HepG2 (cell line): ENCODE results near the gene EIF6. TPM values are rescaled to one million over a fixed set of nuclear protein-coding genes. Genes with fewer than 3 reads are reported as not detected.

ENCODE experiments used
- ETS1 ChIP-seq: sonication (generic); formaldehyde crosslinking; IDR thresholded peaks from 2 replicates; pipeline ENCODE4 v1.4.0; 2020; ENCODE audit warnings: missing genetic modification reagents
- FOXO1 ChIP-seq: sonication (generic); formaldehyde crosslinking; IDR thresholded peaks from 2 replicates; pipeline ENCODE4 v1.4.0; 2020; ENCODE audit warnings: missing genetic modification reagents
- GMEB2 ChIP-seq: IDR thresholded peaks from 2 replicates; pipeline ENCODE4 v1.6.1; 2016; ENCODE audit warnings: missing biosample characterization, missing genetic modification reagents, low read depth
- HDAC6 ChIP-seq: fragments of 200-600 bp; sonication (generic); IDR thresholded peaks from 2 replicates; pipeline ENCODE4 v1.7.0; 2017; ENCODE audit warnings: mild to moderate bottlenecking, antibody characterized with exemption, low read length, low read depth
- MBD4 ChIP-seq: IDR thresholded peaks from 2 replicates; pipeline ENCODE4 v1.6.1; 2012; ENCODE audit warnings: low read length, inconsistent platforms, borderline replicate concordance
- MIXL1 ChIP-seq: IDR thresholded peaks from 2 replicates; pipeline ENCODE4 v1.6.1; 2016
- NAIF1 ChIP-seq: sonication (generic); formaldehyde crosslinking; IDR thresholded peaks from 2 replicates; pipeline ENCODE4 v1.5.0; 2020; ENCODE audit warnings: mild to moderate bottlenecking, missing genetic modification reagents, borderline replicate concordance
- NFATC3 ChIP-seq: sonication (generic); formaldehyde crosslinking; IDR thresholded peaks from 2 replicates; pipeline ENCODE4 v1.5.1; 2020; ENCODE audit warnings: mild to moderate bottlenecking, missing genetic modification reagents
- TBP ChIP-seq: sonication (generic); formaldehyde crosslinking; IDR thresholded peaks from 2 replicates; pipeline ENCODE4 v1.5.0; 2020; ENCODE audit warnings: missing genetic modification reagents
- ZBTB1 ChIP-seq: sonication (generic); formaldehyde crosslinking; IDR thresholded peaks from 2 replicates; pipeline ENCODE4 v1.4.0; 2020; ENCODE audit warnings: missing genetic modification reagents, borderline replicate concordance
- ZBTB2 ChIP-seq: sonication (generic); formaldehyde crosslinking; IDR thresholded peaks from 2 replicates; pipeline ENCODE4 v1.8.0; 2022; ENCODE audit warnings: low read depth, missing genetic modification reagents
- ZBTB46 ChIP-seq: sonication (generic); formaldehyde crosslinking; IDR thresholded peaks from 2 replicates; pipeline ENCODE4 v1.4.0; 2020; ENCODE audit warnings: mild to moderate bottlenecking, missing genetic modification reagents, borderline replicate concordance
- ZFP37 ChIP-seq: sonication (generic); formaldehyde crosslinking; IDR thresholded peaks from 2 replicates; pipeline ENCODE4 v1.4.0; 2020; ENCODE audit warnings: missing genetic modification reagents, borderline replicate concordance
- ZHX1 ChIP-seq: sonication (generic); formaldehyde crosslinking; IDR thresholded peaks from 2 replicates; pipeline ENCODE4 v1.8.1; 2022; ENCODE audit warnings: low read depth, mild to moderate bottlenecking, missing genetic modification reagents
- ZNF512B ChIP-seq: sonication (generic); formaldehyde crosslinking; IDR thresholded peaks from 2 replicates; pipeline ENCODE4 v1.5.1; 2020; ENCODE audit warnings: missing genetic modification reagents, mild to moderate bottlenecking, borderline replicate concordance
- ZNF619 ChIP-seq: sonication (generic); formaldehyde crosslinking; IDR thresholded peaks from 2 replicates; pipeline ENCODE4 v1.4.0; 2020; ENCODE audit warnings: mild to moderate bottlenecking, missing genetic modification reagents
- polyA plus RNA-seq, 8 experiments: library from polyadenylated mRNA; depleted of rRNA in 3 of 8; stranded (reverse) in 7 of 8; unstranded in 1 of 8; fragments of >200 nt; fragmentation: Illumina TruSeq in 4 of 8; extraction: Trizol in 4 of 8; gene quantifications; 2 replicates each; pipeline versions ENCODE4 v1.2.1 to v1.2.3, GENCODE V29; 2011 to 2016; ENCODE audit warnings: low read depth in 4 of 8, missing spikeins in 1 of 8, mixed read lengths in 1 of 8; ENCODE audit not compliant: insufficient read depth in 1 of 8
- total RNA-seq, 5 experiments: library from RNA; depleted of rRNA; stranded (reverse); fragments of >200 nt; fragmentation: Illumina TruSeq; extraction: Trizol; gene quantifications; 2 replicates each; pipeline ENCODE4 v1.2.3, GENCODE V29; 2016; ENCODE audit warnings: low read depth in 1 of 5

EIF6 gene
- total and polyA plus RNA-seq, 2 of the 13 experiments (the other 11 are each of a cell fraction or from before 2014, with no cell fraction given) = 462 to 466 TPM

- peak; percentile 16; the same call in 1 of the 2 replicates for TF ChIP-seq ZBTB46 (CRISPR knock-in tag)
- no peak for TF ChIP-seq NAIF1 (CRISPR knock-in tag)
- peak; percentile 100 for TF ChIP-seq MIXL1 (CRISPR knock-in tag)
- TF ChIP-seq ZNF512B (CRISPR knock-in tag) = peak; percentile 53; the same call in 1 of the 2 replicates
- peak; percentile 89 for TF ChIP-seq ZNF619 (CRISPR knock-in tag)
- TF ChIP-seq ETS1 (CRISPR knock-in tag) = no peak
- TF ChIP-seq MBD4 = no peak
- TF ChIP-seq NFATC3 (CRISPR knock-in tag) = 0 out of 2 replicates have a peak, but pooled peaks have one; percentile 43
- TF ChIP-seq TBP (CRISPR knock-in tag) = no peak
- TF ChIP-seq ZHX1 (CRISPR knock-in tag) = peak; percentile 94; the same call in 1 of the 2 replicates
- no peak for TF ChIP-seq HDAC6
- no peak for TF ChIP-seq ZBTB1
- peak; percentile 91 for TF ChIP-seq FOXO1 (CRISPR knock-in tag)
- TF ChIP-seq GMEB2 (CRISPR knock-in tag) = 0 out of 2 replicates have a peak, but pooled peaks have one; percentile 45
- 0 out of 2 replicates have a peak, but pooled peaks have one; percentile 43 for TF ChIP-seq ZBTB2
- TF ChIP-seq ZFP37 (CRISPR knock-in tag) = peak; percentile 87
Observed at GRCh38 chr20:35327074-35327976, 42.8 kb upstream of the EIF6 start (continued).
